GM10266 (cell line): ENCODE results near the gene FBLN1.
"Not testable (repeated sequence)": the region's sequence is repeated elsewhere in the genome, so short reads cannot be mapped to it uniquely, and the experiment has no call there.

ENCODE experiments used
- DNase-seq: peaks from one replicate; pipeline ENCODE4 v3.0.0; 2012; ENCODE audit errors: extremely low spot score
- TF ChIP-seq, protein P1 (sequence below): IDR thresholded peaks from 2 replicates; pipeline ENCODE4 v1.5.1; 2012; ENCODE audit warnings: mild to moderate bottlenecking, low read depth; ENCODE audit not compliant: control insufficient read depth, insufficient read depth; ENCODE audit errors: missing control alignments

Gene FBLN1

DNA sequence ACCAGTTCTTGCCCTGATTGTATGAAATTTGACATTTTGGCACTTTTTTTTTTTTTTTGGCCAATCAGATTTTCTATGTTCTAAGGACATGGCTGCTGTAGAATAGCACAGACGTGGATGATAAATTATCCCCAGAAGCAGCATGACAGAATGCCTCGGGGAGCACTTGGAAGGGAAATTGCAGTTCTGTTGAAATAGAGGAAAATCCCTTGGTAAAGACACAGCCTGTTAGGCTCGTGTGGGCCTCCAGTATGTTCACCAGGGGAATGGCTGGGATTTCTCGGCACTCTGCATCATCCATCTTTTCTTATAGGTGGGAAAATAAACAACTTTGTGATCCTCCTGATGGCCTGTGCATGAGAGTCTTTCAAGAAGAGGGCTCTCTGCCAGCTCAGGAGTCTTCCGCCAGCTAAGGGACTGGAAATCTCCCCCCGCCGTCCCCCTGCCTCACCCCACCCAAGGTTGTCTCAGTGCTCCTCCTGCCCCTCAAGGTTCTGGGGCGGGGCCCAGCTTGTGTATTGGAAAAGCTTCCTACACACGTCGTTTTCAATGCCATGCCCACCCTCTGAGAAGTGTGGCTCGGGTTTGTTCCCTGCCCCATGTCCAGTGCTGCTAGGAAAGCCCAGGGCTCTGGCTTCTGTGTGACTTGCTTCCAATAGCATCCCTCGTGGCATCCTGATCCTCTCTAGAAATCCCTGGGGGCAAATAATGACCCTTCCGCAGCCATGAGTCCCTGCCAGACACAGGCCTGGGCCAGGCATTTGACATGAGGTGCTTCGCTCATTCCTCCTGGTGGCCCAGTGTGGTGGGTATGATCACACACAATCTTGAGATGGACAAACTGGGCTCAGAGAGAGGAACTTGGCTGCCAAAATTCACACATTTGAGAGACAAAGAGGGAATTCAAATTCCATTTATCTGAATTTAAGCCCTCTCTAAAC, 98.4 kb downstream of the FBLN1 start:
- TF ChIP-seq, protein P1, sequence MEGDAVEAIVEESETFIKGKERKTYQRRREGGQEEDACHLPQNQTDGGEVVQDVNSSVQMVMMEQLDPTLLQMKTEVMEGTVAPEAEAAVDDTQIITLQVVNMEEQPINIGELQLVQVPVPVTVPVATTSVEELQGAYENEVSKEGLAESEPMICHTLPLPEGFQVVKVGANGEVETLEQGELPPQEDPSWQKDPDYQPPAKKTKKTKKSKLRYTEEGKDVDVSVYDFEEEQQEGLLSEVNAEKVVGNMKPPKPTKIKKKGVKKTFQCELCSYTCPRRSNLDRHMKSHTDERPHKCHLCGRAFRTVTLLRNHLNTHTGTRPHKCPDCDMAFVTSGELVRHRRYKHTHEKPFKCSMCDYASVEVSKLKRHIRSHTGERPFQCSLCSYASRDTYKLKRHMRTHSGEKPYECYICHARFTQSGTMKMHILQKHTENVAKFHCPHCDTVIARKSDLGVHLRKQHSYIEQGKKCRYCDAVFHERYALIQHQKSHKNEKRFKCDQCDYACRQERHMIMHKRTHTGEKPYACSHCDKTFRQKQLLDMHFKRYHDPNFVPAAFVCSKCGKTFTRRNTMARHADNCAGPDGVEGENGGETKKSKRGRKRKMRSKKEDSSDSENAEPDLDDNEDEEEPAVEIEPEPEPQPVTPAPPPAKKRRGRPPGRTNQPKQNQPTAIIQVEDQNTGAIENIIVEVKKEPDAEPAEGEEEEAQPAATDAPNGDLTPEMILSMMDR: no peak
- DNase-seq: no peak

GRCh38 chr22:45602004-45602733, 99.5 kb downstream of the FBLN1 start:
- no peak for DNase-seq
- TF ChIP-seq, protein P1: no peak

GRCh38 chr22:45602824-45603595, 100.3 kb downstream of the FBLN1 start:
- TF ChIP-seq, protein P1: no peak
- no peak for DNase-seq

DNA sequence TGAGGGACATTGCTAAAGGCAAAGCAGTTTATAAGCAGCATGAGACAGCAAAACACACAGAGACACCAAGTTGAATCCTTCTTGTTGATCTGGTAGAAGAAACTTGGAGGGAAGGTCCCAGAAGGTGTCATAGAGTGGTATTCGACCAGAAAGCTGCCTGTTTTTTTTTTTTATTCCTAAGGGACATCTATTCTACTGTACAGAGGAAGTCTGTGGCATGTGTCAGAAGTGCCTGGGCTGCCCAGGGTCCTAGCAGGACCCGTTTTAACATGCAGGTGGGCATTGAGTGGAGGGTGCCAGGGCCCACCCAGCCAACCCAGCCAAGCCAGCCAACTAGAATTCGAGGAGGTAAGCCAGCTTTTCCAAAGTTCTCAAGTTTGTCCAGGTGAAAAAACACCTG, 100.9 kb downstream of the FBLN1 start:
- no peak for DNase-seq
- TF ChIP-seq, protein P1: no peak

GRCh38 chr22:45608045-45608444, 105.4 kb downstream of the FBLN1 start:
- not testable (repeated sequence) for DNase-seq

DNA sequence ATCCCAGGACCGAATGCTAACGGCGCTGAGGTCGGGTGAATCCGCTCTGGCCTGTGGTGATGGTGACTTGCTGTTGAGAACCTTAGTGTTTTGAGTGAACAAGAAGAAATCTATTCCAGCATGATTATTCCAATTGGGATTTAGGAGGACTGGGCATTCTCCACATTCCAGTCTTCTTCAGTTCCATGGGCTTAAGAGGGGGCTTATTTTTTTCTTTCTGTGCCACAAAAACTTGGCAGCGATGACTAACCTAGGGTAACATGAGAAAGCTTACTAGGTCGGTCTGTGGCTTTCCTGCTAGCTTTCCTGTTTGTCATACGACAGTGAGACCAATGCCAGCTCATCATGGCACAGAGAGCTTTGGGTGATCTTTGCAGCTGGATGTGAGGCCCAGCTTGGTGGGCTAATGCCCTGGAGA, 106.1 kb downstream of the FBLN1 start:
- no peak for DNase-seq
- TF ChIP-seq, protein P1: no peak

DNA sequence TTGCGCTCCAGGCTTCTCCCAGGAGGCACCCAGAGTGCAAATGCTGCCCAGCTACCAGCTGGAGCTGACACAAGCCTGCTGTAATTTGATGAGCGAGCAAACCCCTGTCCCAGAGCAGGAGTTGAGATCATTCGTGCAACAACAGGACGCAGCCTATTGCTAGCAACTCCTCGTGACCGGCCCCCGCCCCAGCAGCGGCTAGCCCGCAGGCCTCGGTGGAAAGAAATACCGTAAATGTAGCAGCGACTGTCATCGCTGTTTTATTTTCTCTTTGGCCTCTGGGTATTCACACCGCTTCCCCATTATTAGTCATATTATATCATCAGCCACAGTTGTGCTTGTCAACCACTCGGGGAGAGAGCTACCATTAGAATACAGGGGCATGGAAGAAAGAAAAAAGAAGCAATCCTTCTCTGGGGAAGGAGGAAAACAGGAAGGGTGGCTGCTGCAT, 109.8 kb downstream of the FBLN1 start:
- TF ChIP-seq, protein P1: no peak
- DNase-seq: no peak
